Stimulated activated CD8-positive, alpha-beta memory T cell treated with anti-CD3 and anti-CD28 coated beads, Interleukin-2, amount 100 ng/mL, for 1 hour (primary cell): ENCODE data around the gene PSMC2.
A peak's percentile ranks its signal among the peaks of the same experiment; 100 is the strongest.

Experiments used
- DNase-seq, 2 donors: peaks; one replicate each; pipeline ENCODE4 v3.0.0-alpha.2; 2020; ENCODE audit warnings: low read depth in 2 of 2

The PSMC2 gene

DNA sequence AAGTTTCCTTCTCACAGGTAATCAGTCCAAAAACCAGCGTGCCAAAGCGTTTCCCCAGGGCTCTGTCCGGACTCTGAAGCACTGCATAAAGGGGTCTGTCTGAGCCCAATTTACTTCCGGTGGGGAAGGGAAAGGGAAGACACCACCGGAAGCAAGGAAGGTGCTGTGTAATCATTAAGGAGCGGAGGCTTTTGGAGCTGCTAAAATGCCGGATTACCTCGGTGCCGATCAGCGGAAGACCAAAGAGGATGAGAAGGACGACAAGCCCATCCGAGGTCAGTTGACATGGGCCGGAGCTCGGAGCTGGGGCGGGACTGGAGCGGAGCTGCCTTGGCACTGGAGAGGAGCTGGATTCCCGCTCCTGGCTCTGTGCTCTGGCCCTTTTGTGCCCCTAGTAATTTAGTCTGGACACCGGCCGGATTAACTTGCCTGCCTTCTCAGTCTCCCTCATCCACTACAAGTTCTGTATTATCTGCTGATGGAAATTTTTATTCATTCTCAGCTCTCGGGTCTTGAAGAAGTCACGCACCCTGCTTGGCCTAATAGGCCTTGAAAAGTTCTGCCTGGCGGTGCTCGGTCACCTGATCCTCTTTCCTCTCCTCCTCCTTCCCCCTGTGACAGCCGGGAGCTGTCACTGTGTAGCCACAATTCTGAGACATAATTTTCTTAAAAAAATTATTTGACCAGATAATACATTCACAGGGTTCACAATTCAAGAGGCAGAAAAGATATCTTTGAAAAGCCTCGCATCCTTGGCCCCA, at the start of gene PSMC2:
PSMC2 (plus strand) TSS at position 137 of the 761 bp plus-strand sequence; CDS start at position 206, 69 bp downstream.
- peak; percentile 57 to 68 for DNase-seq

- DNase-seq, result no peak
These were observed 49.6 kb upstream of the PSMC2 start for GRCh38 chr7:103297837-103298179.

GRCh38 chr7:103299660-103300059, 47.8 kb upstream of the PSMC2 start:
- no peak for DNase-seq

DNA sequence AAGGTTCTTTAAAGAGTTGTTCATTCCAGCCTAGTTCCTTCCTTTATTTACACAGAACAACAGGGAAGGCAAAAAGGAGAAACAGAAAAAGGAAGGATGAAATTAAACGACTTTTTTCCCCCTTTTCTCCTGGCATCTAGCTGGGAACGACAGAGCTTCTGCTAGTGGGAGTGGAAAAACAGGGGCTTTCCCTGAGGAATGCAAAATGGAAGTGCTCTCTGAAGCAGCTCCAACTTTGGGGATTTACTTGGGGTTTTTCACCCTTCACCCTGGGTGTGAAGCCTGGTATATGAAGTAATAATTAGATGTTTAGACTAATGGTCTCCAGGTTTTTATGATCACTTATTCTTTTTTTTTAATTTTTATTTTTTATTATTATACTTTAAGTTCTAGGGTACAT, 46.0 kb upstream of the PSMC2 start:
- DNase-seq, result no peak

GRCh38 chr7:103307503-103308231, 39.8 kb upstream of the PSMC2 start:
- no peak for DNase-seq

GRCh38 chr7:103314852-103315251, 32.6 kb upstream of the PSMC2 start:
- no peak for DNase-seq

- no peak for DNase-seq
These were observed 31.0 kb upstream of the PSMC2 start for GRCh38 chr7:103316380-103316941.

DNA sequence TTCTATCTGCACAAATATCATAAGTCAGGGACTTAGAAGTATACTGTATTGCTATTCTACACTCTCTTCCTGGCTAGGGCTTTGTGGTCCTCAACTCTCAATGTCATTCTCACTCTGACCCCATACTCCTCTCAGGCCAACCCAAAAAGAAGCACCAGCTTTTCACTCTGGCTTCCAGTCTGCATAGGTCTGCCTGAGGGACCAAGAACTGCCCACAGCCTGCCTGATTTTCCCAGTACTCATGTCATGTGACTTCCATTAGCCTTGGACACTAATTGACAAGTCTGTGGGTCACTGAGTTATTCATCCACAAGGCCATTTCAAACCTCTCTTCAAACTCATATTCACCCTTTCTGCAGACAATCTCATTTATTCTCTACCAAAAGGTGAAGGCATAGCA, 30.4 kb upstream of the PSMC2 start:
- no peak for DNase-seq

DNA sequence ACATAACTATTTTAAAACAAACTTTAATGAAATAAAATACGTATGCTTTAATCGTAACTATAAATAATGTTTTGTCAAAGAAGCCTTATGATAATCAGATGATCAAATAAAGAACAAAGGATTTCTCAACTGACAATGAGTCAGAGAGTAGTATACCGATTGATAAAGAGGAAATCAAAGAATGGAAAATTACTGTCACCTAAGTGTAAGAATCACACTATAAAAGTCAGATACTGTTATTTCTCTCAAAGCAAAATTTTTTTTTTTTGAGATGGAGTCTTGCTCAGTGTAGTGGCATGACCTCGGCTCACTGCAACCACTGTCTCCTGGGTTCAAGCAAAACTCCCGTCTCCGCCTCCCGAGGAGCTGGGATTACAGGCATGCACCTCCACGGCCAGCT, 21.7 kb upstream of the PSMC2 start:
- DNase-seq, result no peak

DNA sequence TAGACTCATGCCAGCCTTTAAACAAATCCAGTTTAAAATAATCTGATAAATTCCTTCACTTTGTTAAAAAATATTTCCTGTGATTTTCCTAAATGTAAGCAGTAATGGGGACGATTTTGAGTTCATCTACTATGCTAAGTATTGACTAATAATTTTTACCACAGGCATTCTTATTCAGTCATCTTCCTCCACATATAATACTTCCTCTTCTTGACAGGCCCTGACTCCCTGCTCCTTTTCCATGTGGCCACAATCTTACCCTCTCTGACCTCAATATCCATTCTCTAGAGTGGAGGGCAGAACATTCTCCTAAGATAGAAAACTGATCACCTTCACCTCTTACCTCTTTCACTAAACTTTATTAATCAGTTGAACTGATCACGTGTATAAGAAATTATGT, 10.7 kb upstream of the PSMC2 start:
- no peak for DNase-seq

GRCh38 chr7:103338864-103339263, 8.6 kb upstream of the PSMC2 start:
- no peak for DNase-seq

DNA sequence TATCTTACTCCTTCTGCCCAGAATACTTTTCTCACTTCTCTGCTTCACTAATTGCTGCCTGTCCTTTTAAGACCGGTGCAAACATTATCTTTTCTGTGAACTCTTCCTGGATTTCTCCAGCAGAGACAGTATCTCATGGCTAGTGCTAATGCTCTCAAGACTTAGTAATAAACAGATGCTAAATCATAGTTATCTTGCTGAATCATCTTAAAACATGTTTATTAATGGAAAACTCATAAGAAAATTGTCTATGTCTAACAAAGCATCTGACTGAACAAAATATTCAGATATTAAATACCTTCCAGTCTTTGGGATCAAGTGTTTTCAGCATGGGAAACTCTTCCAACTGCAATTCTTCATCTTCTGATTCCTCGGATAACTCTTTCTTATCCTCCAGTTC, 6.0 kb upstream of the PSMC2 start:
- no peak for DNase-seq

GRCh38 chr7:103343332-103343731, 4.1 kb upstream of the PSMC2 start:
- no peak for DNase-seq

DNA sequence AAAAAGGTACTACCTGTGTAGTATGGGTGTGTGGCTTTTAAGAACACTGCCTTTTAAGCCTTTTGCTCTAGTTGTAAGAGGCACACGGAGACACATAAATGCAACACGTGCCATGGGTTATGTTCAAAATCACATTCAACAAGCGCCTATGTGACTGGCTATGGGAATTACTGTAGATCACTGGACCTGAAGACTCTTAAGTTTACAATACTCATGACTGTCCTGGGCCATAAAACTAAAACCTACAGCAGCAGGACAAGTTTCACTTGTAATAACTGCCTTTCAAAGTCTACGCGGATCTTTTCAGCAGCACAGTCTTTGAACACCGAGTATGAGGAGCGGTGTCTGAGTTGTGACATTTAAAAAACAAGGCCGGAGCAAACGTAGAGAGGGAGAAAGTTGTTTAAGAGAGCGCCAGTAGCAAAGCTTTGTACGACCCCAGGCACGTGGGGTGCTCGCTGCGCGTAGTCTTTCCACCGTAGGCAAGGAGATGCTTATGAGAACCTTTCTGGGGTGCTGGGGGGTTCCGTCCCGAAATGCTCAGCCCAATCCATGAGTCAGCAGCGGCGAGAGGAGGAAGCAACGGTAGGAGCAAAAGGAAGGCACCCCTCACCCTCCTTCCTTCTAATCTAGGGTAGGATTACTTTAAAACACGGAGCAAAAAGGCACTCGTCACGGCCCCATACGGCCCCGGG, 3.5 kb upstream of the PSMC2 start:
- DNase-seq, result peak; percentile 1 to 4

DNA sequence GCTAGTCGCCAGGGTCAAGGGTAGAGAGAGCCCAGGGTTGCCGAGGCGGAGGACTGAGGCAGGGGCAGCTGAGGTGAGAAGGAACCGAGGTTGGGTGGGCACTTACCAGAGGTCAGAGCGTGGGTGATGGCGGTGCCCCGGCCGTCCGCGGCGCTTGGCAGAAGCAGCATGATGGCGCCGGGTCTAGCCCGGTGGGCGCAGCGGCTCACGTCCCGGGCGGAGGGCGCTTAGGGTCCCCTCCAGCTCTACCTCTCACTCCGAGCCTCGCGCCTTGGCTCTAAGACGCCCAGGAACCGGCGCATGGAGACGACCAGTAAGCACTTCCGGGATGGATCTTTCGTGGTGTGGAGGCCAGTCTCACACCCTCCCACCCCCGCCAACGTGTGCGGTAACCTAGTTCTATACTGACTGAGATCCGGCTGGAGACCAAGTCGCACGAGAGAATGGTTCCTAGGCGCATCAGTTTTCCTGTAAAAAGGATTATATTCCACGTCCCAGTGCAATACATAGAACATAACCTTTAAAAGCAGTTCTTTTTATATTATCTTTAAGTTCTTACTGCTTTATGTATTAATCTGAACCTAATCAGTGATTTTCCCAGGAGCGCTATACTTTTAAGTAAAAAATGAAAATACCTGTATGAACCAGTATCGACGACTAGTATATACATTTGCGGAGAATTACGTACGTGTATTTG, 2.8 kb upstream of the PSMC2 start, which contains the start of gene DNAJC2:
DNAJC2 (minus strand) TSS at position 315 of the 697 bp plus-strand sequence; CDS start at position 170, 145 bp downstream.
- peak; percentile 62 to 69 for DNase-seq

DNA sequence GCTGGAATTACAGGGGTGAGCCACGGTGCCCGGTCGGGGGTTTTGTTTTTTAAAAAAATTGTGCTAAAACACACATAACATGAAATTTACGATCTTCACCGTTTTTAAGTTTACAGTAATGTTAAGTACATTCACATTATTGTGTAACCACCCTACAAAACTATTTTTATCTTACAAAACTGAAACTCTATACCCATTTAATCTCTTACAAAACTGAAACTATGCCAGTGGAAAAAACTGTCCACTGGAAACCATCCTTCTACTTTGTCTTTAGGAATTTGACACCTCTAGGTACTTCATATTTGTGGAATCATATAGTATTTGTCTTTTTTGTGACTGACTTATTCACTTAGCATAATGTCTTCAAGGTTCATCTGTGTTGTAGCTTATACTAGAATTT, 1.0 kb upstream of the PSMC2 start:
- no peak for DNase-seq

DNA sequence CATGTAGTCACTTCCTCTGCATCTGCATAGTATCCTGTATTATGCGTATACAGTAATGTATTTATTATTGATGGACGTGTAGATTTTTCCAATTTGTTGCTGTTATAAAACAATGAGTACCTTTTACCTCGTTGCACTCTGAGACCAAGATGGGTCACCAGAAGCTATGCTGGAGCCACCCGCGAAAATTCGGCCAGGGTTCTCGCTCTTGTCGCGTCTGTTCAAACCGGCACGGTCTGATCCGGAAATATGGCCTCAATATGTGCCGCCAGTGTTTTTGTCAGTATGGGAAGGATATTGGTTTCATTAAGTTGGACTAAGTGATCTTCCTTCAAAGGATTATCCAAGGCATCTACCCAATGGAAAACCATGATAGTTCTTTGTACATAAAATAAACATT, 1.0 kb downstream of the PSMC2 start:
- DNase-seq, result no peak

- no peak for DNase-seq
These were observed 1.5 kb downstream of the PSMC2 start for GRCh38 chr7:103348959-103349358.

DNA sequence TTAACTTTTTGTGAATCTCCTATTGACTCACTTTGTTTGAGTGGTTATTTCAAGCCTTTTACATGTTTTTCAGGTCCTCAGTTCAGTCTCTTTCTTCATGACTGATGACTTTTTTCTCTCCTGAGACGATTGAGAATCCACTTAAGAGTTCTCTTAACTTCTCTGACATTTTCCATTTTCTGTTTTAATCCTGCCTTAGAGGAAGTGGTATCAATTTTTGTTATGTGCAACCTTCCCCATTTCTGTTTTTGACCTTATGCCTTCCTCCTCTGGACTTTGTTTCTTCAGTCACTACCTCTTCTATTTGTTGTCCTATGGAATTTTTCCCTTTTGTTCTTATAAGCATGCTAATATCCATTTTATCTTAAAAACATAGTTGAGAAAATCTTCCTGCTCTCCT, 2.4 kb downstream of the PSMC2 start:
- DNase-seq, result no peak

GRCh38 chr7:103369432-103369831, 22.0 kb downstream of the PSMC2 start:
- no peak for DNase-seq

- no peak for DNase-seq
These were observed 26.6 kb downstream of the PSMC2 start for GRCh38 chr7:103373866-103374643.
